Measurements from ENCODE around the gene MYOM3.

DNA sequence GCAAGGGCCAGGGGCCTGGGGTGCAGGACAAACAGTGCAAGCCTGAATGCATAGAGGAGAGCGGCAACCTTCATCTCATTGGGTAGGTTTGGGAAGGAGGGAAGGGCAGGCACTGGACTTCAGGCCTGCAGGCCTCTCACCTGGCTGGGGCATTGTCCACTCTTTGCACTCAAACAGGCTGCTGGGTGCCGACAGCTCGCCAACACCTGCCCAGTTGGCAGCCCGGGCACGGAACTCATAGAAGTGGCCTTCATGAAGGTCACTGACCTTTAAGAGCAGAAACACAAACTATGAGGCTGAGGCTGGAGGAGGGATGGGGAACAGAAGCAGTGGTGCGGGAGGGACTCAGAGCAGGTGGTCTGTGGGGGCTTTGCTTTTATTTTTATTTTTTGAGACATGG lies 30.7 kb downstream of the MYOM3 start:
- TF ChIP-seq, protein P1, sequence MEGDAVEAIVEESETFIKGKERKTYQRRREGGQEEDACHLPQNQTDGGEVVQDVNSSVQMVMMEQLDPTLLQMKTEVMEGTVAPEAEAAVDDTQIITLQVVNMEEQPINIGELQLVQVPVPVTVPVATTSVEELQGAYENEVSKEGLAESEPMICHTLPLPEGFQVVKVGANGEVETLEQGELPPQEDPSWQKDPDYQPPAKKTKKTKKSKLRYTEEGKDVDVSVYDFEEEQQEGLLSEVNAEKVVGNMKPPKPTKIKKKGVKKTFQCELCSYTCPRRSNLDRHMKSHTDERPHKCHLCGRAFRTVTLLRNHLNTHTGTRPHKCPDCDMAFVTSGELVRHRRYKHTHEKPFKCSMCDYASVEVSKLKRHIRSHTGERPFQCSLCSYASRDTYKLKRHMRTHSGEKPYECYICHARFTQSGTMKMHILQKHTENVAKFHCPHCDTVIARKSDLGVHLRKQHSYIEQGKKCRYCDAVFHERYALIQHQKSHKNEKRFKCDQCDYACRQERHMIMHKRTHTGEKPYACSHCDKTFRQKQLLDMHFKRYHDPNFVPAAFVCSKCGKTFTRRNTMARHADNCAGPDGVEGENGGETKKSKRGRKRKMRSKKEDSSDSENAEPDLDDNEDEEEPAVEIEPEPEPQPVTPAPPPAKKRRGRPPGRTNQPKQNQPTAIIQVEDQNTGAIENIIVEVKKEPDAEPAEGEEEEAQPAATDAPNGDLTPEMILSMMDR (conservative IDR thresholded peaks at IDR 0.05; ENCODE audit: low read depth, low read length), result no peak
- no peak for TF ChIP-seq EZH2phosphoT487 (IDR thresholded peaks at IDR 0.05; ENCODE audit: borderline replicate concordance, low read length)

Data from PC-3 (cell line).